ENCODE measurements around the gene STOM. TPM values are rescaled to one million over a fixed set of nuclear protein-coding genes. Genes with fewer than 3 reads are reported as not detected.

STOM gene
- total and polyA plus RNA-seq, 2 of the 8 experiments (the other 6 are each of a cell fraction or from before 2014, with no cell fraction given): 25.2 to 60.4 TPM

DNA sequence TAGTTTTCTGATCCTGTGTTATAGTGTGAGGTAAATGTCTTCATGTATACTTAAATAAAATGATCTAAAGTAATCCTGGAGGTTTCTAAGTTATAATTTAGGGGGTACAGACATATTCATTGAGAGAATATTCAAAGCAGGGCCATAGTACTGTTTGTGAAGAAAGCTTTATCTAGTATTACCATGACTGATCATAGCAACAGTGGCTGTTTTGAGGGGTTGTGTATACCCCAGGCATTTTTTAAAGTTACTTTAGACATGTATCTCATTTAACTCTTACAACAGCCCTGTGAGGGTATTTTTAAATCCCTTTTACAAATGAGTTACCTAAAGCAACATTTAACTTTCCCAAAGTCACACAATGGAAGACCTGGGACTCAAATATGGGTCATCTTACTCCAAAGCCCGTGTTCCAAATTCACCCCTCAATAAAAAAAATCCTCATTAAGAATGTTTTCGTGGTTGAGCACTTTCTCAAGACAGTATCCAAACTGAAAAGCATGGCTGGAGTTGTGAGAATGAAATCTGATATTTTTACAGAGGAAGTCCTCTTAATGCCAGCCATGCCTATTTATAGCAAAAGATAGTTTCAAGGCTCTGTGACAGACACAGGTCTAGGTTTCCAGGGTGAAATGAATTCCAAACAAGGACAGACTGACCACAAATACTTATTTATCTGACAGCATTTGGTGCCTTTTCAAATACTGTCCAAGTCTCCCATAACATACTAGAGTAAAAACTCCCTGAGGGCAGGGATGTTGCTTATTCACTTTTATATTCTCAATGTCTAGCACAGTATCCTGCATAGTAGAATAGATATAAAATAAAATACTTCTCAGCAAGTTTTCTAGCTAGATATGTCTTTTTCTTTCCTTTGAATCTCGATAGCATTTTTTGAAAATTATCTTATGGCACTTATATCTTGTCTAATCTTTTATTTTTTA lies 10.4 kb downstream of the STOM start:
- H4K20me1 ChIP-seq (replicated peaks in 1 of 2; ENCODE audit: control insufficient read depth in 1 of 2, insufficient read depth in 2 of 2, low read length in 2 of 2): no peaks in the 10 kb centered on the region
- H3K23me2 ChIP-seq (ENCODE audit: low read depth, low read length): no peaks in the 10 kb centered on the region; the same call in 1 of the 2 replicates
- DNase-seq (ENCODE audit: low read depth in 1 of 2, low spot score in 2 of 2): no peak
- CTCF ChIA-PET (ENCODE audit: partially characterized antibody): interaction anchor here (1.6 kb wide), 1 partner anchor 81 kb away, joined by 4 read pairs; no protein-coding TSS in a partner anchor
- no peak overlapping the region for H3K9ac ChIP-seq (replicated peaks in 1 of 4; ENCODE audit: extremely low read depth in 1 of 4, low read depth in 3 of 4, low read length in 3 of 4)
- H2BK12ac ChIP-seq (ENCODE audit: low read depth, low read length): no peak overlapping the region
- no peak overlapping the region for H2BK120ac ChIP-seq (replicated peaks; ENCODE audit: low read depth, low read length)
- no peak overlapping the region for H4K8ac ChIP-seq (ENCODE audit: extremely low read depth, insufficient read depth, low read length)
- 94% methylated on average over 3 of the region's 3 CpGs; no CpG with 5 or more reads in 1 of the 2 experiments for WGBS, 2 experiments (ENCODE audit: extremely low coverage in 1 of 2, insufficient coverage in 1 of 2, insufficient read length in 1 of 2, insufficient replicate concordance in 2 of 2, low coverage in 1 of 2, low lambda C conversion rate in 2 of 2, missing lambda C conversion rate in 1 of 2)
- H3K56ac ChIP-seq (replicated peaks; ENCODE audit: insufficient read length, low read depth, low read length): no peak overlapping the region
- no peak overlapping the region for H3K14ac ChIP-seq (ENCODE audit: insufficient read length)
- no peak overlapping the region for H3K27ac ChIP-seq (ENCODE audit: low read depth, low read length)
- no peak overlapping the region for H3K18ac ChIP-seq (ENCODE audit: extremely low read depth, low read length)
- H3K36me3 ChIP-seq (ENCODE audit: control insufficient read depth in 2 of 4, insufficient read depth in 4 of 4, low read length in 3 of 4): 0 out of 8 replicates have a peak, but pooled peaks cover 0 to 3% (median 0%) of the 10 kb centered on the region in 4 experiments
- H3K4me3 ChIP-seq (ENCODE audit: extremely low read depth in 1 of 4, insufficient read depth in 2 of 4, low read depth in 3 of 4, low read length in 4 of 4): no peak overlapping the region
- no peak for FAIRE-seq
- H3K27me3 ChIP-seq (replicated peaks in 1 of 4; ENCODE audit: control insufficient read depth in 3 of 4, extremely low read depth in 1 of 4, insufficient read depth in 3 of 4, low read length in 3 of 4): no peaks in the 10 kb centered on the region
- no peak overlapping the region for H4K5ac ChIP-seq (ENCODE audit: insufficient read length, low read depth, low read length)
- no peak overlapping the region for H2BK15ac ChIP-seq (ENCODE audit: low read length)
- H3K79me2 ChIP-seq (ENCODE audit: control insufficient read depth in 1 of 2, insufficient read depth in 2 of 2, low read length in 2 of 2): no peaks in the 10 kb centered on the region
- H3K9me3 ChIP-seq (ENCODE audit: insufficient read depth in 2 of 2, low read depth in 1 of 2, low read length in 1 of 2): no peaks in the 10 kb centered on the region
- no peak overlapping the region for H3K4ac ChIP-seq (replicated peaks; ENCODE audit: insufficient read length, low read depth, low read length)
- no peak overlapping the region for H4K91ac ChIP-seq (replicated peaks; ENCODE audit: insufficient read length, low read length)
- H2AFZ ChIP-seq (ENCODE audit: low read length): no peak overlapping the region
- no peak overlapping the region for H2BK20ac ChIP-seq (ENCODE audit: low read length)
- POLR2A ChIA-PET (ENCODE audit: partially characterized antibody): no interaction called here
- H3K4me2 ChIP-seq (ENCODE audit: insufficient read depth in 1 of 2, low read depth in 2 of 2, low read length in 2 of 2): no peak overlapping the region
- no peaks in the 10 kb centered on the region for H3K4me1 ChIP-seq (replicated peaks in 1 of 4; ENCODE audit: control insufficient read depth in 3 of 4, insufficient read depth in 4 of 4, low read length in 3 of 4)
- H2AK5ac ChIP-seq (ENCODE audit: low read depth, low read length): no peak overlapping the region
- no peak overlapping the region for H2BK5ac ChIP-seq (ENCODE audit: low read depth, low read length)
- H3K23ac ChIP-seq (ENCODE audit: insufficient read length): no peak overlapping the region
- H3K79me1 ChIP-seq (ENCODE audit: low read depth, low read length): no peaks in the 10 kb centered on the region
- TF ChIP-seq SUZ12 (IDR thresholded peaks at IDR 0.05; ENCODE audit: low read length) (no peak), YY1 (IDR thresholded peaks at IDR 0.05; ENCODE audit: low read depth, low read length) (no peak), CEBPB (IDR thresholded peaks at IDR 0.05; ENCODE audit: low read depth, low read length) (no peak), RNF2 (IDR thresholded peaks at IDR 0.05; ENCODE audit: borderline replicate concordance, low read depth, low read length, missing control alignments, poor library complexity, severe bottlenecking) (no peak), SAP30 (IDR thresholded peaks at IDR 0.05; ENCODE audit: insufficient read depth, insufficient replicate concordance, low read length) (no peak), KDM4A (IDR thresholded peaks at IDR 0.05; ENCODE audit: low read depth, low read length, severe bottlenecking) (no peak), SP4 (IDR thresholded peaks at IDR 0.05; ENCODE audit: low read length) (no peak), KDM1A (IDR thresholded peaks at IDR 0.05; ENCODE audit: borderline replicate concordance, low read length) (no peak), KDM5A (IDR thresholded peaks at IDR 0.05; ENCODE audit: low read length) (no peak), BACH1 (IDR thresholded peaks at IDR 0.05; ENCODE audit: low read length) (no peak), ASH2L (IDR thresholded peaks at IDR 0.05; ENCODE audit: low read length) (no peak), POU5F1 (IDR thresholded peaks at IDR 0.05; ENCODE audit: low read depth, low read length) (no peak), CREB1 (IDR thresholded peaks at IDR 0.05) (no peak)
